HFF-Myc (cell line): ENCODE measurements around the gene GPX4.

Source experiments
- DNase-seq: peaks from one replicate; pipeline ENCODE4 v3.0.0-alpha.2; 2011; ENCODE audit warnings: low read depth; ENCODE audit errors: extremely low read depth
- H3K4me3 ChIP-seq: replicated peaks from 2 replicates; pipeline ENCODE4 v1.5.1; 2011; ENCODE audit warnings: low read depth, mild to moderate bottlenecking, control low read depth, low read length
- CTCF ChIP-seq: IDR thresholded peaks from 2 replicates; pipeline ENCODE4 v1.5.1; 2012; ENCODE audit warnings: mild to moderate bottlenecking, low read depth, low read length, control low read depth; ENCODE audit errors: missing control alignments

Gene GPX4

GRCh38 chr19:1106841-1107660 is 3.3 kb downstream of the GPX4 start:
- no peak overlapping the region for H3K4me3 ChIP-seq
- TF ChIP-seq CTCF, result no peak
- DNase-seq, result no peak

- no peak overlapping the region for H3K4me3 ChIP-seq
- no peak for TF ChIP-seq CTCF
- DNase-seq, result no peak
Observed at GRCh38 chr19:1107661-1108261, 4.0 kb downstream of the GPX4 start.

- H3K4me3 ChIP-seq, result no peak overlapping the region
- no peak for DNase-seq
- TF ChIP-seq CTCF, result no peak
Observed at GRCh38 chr19:1108291-1109031, 4.7 kb downstream of the GPX4 start.

- no peak for TF ChIP-seq CTCF
Observed at GRCh38 chr19:1109032-1109551, 5.3 kb downstream of the GPX4 start.

GRCh38 chr19:1109697-1110671 is 6.2 kb downstream of the GPX4 start:
- no peak overlapping the region for H3K4me3 ChIP-seq
- TF ChIP-seq CTCF, result no peak
- no peak for DNase-seq

More at GRCh38 chr19:1109032-1109551, 5.3 kb downstream of the GPX4 start:
- no peak overlapping the region for H3K4me3 ChIP-seq
- no peak for DNase-seq
